ENCODE measurements around the gene OXLD1.

- TF ChIP-seq CTCF (IDR thresholded peaks at IDR 0.05): no peak
- TF ChIP-seq POLR2A (IDR thresholded peaks at IDR 0.05): no peak
Measured at GRCh38 chr17:81644976-81645952, 21.1 kb downstream of the OXLD1 start.
